Superior temporal gyrus (tissue), 1 donor: ENCODE measurements around the gene PAWR.
"Not testable (repeated sequence)": the region's sequence is repeated elsewhere in the genome, so short reads cannot be mapped to it uniquely, and the experiment has no call there.

Experiments
- DNase-seq: peaks from one replicate; pipeline ENCODE4 v3.0.0-alpha.2; 2016; ENCODE audit errors: extremely low spot score

PAWR gene

GRCh38 chr12:79592865-79593264, 97.9 kb downstream of the PAWR start:
- no peak for DNase-seq

GRCh38 chr12:79591988-79592387, 98.8 kb downstream of the PAWR start:
- no peak for DNase-seq

GRCh38 chr12:79590751-79591150, 100.0 kb downstream of the PAWR start:
- no peak for DNase-seq

- DNase-seq, result no peak
Observed at GRCh38 chr12:79587368-79587767, 103.4 kb downstream of the PAWR start.

GRCh38 chr12:79585147-79585546, 105.6 kb downstream of the PAWR start:
- DNase-seq, result no peak

GRCh38 chr12:79573820-79574219, 116.9 kb downstream of the PAWR start:
- DNase-seq, result no peak

- no peak for DNase-seq
Observed at GRCh38 chr12:79569679-79570078, 121.1 kb downstream of the PAWR start.

GRCh38 chr12:79567175-79567563, 123.6 kb downstream of the PAWR start:
- peak; percentile 1 for DNase-seq

GRCh38 chr12:79566452-79567174, 124.2 kb downstream of the PAWR start:
- DNase-seq, result peak; percentile 8

- DNase-seq, result not testable (repeated sequence)
Observed at GRCh38 chr12:79564727-79565350, 125.9 kb downstream of the PAWR start.

- DNase-seq, result no peak
Observed at GRCh38 chr12:79563021-79563740, 127.6 kb downstream of the PAWR start.

GRCh38 chr12:79561401-79562132, 129.2 kb downstream of the PAWR start:
- no peak for DNase-seq

GRCh38 chr12:79560225-79560889, 130.4 kb downstream of the PAWR start:
- DNase-seq, result no peak

- DNase-seq, result peak; percentile 5
Observed at GRCh38 chr12:79559591-79559990, 131.2 kb downstream of the PAWR start.

GRCh38 chr12:79558924-79559469, 131.8 kb downstream of the PAWR start:
- no peak for DNase-seq

- DNase-seq, result no peak
Observed at GRCh38 chr12:79557690-79558315, 133.0 kb downstream of the PAWR start.

GRCh38 chr12:79555028-79555925, 135.5 kb downstream of the PAWR start:
- DNase-seq, result peak; percentile 51

- DNase-seq, result no peak
Observed at GRCh38 chr12:79553863-79554574, 136.7 kb downstream of the PAWR start.

- DNase-seq, result no peak
Observed at GRCh38 chr12:79552192-79552591, 138.6 kb downstream of the PAWR start.
